H9 (cell line): ENCODE measurements around the gene ANTXRL. TPM values are rescaled to one million over a fixed set of nuclear protein-coding genes. Genes with fewer than 3 reads are reported as not detected.

ENCODE experiments used
- DNase-seq: peaks from one replicate; pipeline ENCODE4 v3.0.0-alpha.2; 2017
- H2AFZ ChIP-seq: one replicate; pipeline ENCODE4 v1.6.1; 2013; ENCODE audit warnings: mild to moderate bottlenecking, low read length, control low read depth, moderate library complexity
- H2AK5ac ChIP-seq: 2 replicates; pipeline ENCODE4 v1.6.1; 2013; ENCODE audit warnings: low read length, control low read depth, mixed read lengths; ENCODE audit not compliant: insufficient read length
- H2BK120ac ChIP-seq: one replicate; pipeline ENCODE4 v1.6.1; 2013; ENCODE audit warnings: low read depth, mild to moderate bottlenecking, low read length, control low read depth, inconsistent platforms; ENCODE audit not compliant: poor library complexity, severe bottlenecking
- H2BK12ac ChIP-seq: 2 replicates; pipeline ENCODE4 v1.6.1; 2013; ENCODE audit warnings: low read length, control low read depth, mixed read lengths, low read depth; ENCODE audit not compliant: insufficient read length
- H2BK15ac ChIP-seq: 2 replicates; pipeline ENCODE4 v1.6.1; 2013; ENCODE audit warnings: low read depth, low read length, control low read depth
- H2BK20ac ChIP-seq: one replicate; pipeline ENCODE4 v1.6.1; 2013; ENCODE audit warnings: low read depth, mild to moderate bottlenecking, low read length, control low read depth, inconsistent platforms; ENCODE audit not compliant: poor library complexity, severe bottlenecking
- H2BK5ac ChIP-seq: 2 replicates; pipeline ENCODE4 v1.6.1; 2013; ENCODE audit warnings: low read length, control low read depth, mixed read lengths; ENCODE audit not compliant: insufficient read length
- H3K14ac ChIP-seq: 2 replicates; pipeline ENCODE4 v1.6.1; 2013; ENCODE audit warnings: low read length, control low read depth; ENCODE audit not compliant: insufficient read depth
- H3K18ac ChIP-seq: 2 replicates; pipeline ENCODE4 v1.6.1; 2013; ENCODE audit warnings: low read depth, mild to moderate bottlenecking, mixed read lengths, low read length, control low read depth; ENCODE audit not compliant: insufficient read length
- H3K23ac ChIP-seq: 2 replicates; pipeline ENCODE4 v1.6.1; 2013; ENCODE audit warnings: low read length, control low read depth, mixed read lengths, low read depth; ENCODE audit not compliant: insufficient read length
- H3K23me2 ChIP-seq: 2 replicates; pipeline ENCODE4 v1.6.1; 2013; ENCODE audit warnings: low read depth, mild to moderate bottlenecking, mixed read lengths, low read length, control low read depth; ENCODE audit not compliant: insufficient read length, poor library complexity, severe bottlenecking
- H3K27ac ChIP-seq: 2 replicates; pipeline ENCODE4 v1.5.1; 2013; ENCODE audit warnings: low read length, control low read depth, mixed read lengths, low read depth; ENCODE audit not compliant: insufficient read length
- H3K27me3 ChIP-seq: 2 replicates; pipeline ENCODE4 v1.6.1; 2013; ENCODE audit warnings: low read length, control low read depth, inconsistent platforms; ENCODE audit not compliant: insufficient read depth
- H3K4ac ChIP-seq: 2 replicates; pipeline ENCODE4 v1.6.1; 2013; ENCODE audit warnings: low read depth, mild to moderate bottlenecking, control low read depth, inconsistent platforms, low read length, moderate library complexity
- H3K4me1 ChIP-seq: 2 replicates; pipeline ENCODE4 v1.6.1; 2013; ENCODE audit warnings: low read length, control low read depth, inconsistent platforms; ENCODE audit not compliant: insufficient read depth
- H3K4me2 ChIP-seq: 2 replicates; pipeline ENCODE4 v1.6.1; 2013; ENCODE audit warnings: low read length, control low read depth, mixed read lengths; ENCODE audit not compliant: insufficient read length, insufficient read depth
- H3K56ac ChIP-seq: 2 replicates; pipeline ENCODE4 v1.6.1; 2013; ENCODE audit warnings: low read depth, mild to moderate bottlenecking, mixed read lengths, low read length, control low read depth; ENCODE audit not compliant: insufficient read length
- H3K79me1 ChIP-seq: 2 replicates; pipeline ENCODE4 v1.6.1; 2013; ENCODE audit warnings: low read depth, mild to moderate bottlenecking, moderate library complexity, low read length, control low read depth, inconsistent platforms; ENCODE audit not compliant: insufficient read depth, poor library complexity, severe bottlenecking
- H3K79me2 ChIP-seq: 2 replicates; pipeline ENCODE4 v1.6.1; 2013; ENCODE audit warnings: low read length, control low read depth, inconsistent platforms; ENCODE audit not compliant: insufficient read depth
- H3K9ac ChIP-seq: 2 replicates; pipeline ENCODE4 v1.6.1; 2013; ENCODE audit warnings: low read length, control low read depth, mixed read lengths; ENCODE audit not compliant: insufficient read length; ENCODE audit errors: extremely low read depth
- H3K9me3 ChIP-seq: one replicate; pipeline ENCODE4 v1.6.1; 2013; ENCODE audit warnings: low read depth, low read length, inconsistent platforms; ENCODE audit not compliant: control insufficient read depth
- H3T11ph ChIP-seq: one replicate; pipeline ENCODE4 v1.6.1; 2013; ENCODE audit warnings: mild to moderate bottlenecking, low read length, control low read depth, inconsistent platforms
- H4K20me1 ChIP-seq: one replicate; pipeline ENCODE4 v1.6.1; 2013; ENCODE audit not compliant: control insufficient read depth, insufficient read length, insufficient read depth
- H4K5ac ChIP-seq: 2 replicates; pipeline ENCODE4 v1.6.1; 2013; ENCODE audit warnings: low read depth, mild to moderate bottlenecking, mixed read lengths, low read length, control low read depth; ENCODE audit not compliant: insufficient read length
- H4K8ac ChIP-seq: replicated peaks from 2 replicates; pipeline ENCODE4 v1.6.1; 2013; ENCODE audit warnings: low read length, control low read depth, mixed read lengths, low read depth; ENCODE audit not compliant: insufficient read length
- H4K91ac ChIP-seq: 2 replicates; pipeline ENCODE4 v1.6.1; 2013; ENCODE audit warnings: low read depth, mild to moderate bottlenecking, moderate library complexity, mixed read lengths, low read length, control low read depth; ENCODE audit not compliant: insufficient read length
- H3K27ac Mint-ChIP-seq, 3 experiments: 2 replicates in 2 of 3; 3 replicates in 1 of 3; pipeline ENCODE4 v1.8.0; 2020 to 2021; ENCODE audit warnings: mixed read lengths in 3 of 3, mild to moderate bottlenecking in 1 of 3, moderate library complexity in 1 of 3
- H3K27me3 Mint-ChIP-seq: 2 replicates; pipeline ENCODE4 v1.8.0; 2021; ENCODE audit warnings: low read depth, mild to moderate bottlenecking, moderate library complexity, mixed read lengths
- H3K36me3 Mint-ChIP-seq, 3 experiments: 2 replicates in 2 of 3; 3 replicates in 1 of 3; pipeline ENCODE4 v1.8.0; 2020 to 2021; ENCODE audit warnings: low read depth in 3 of 3, mixed read lengths in 3 of 3; ENCODE audit not compliant: insufficient read depth in 1 of 3
- H3K4me1 Mint-ChIP-seq, 2 experiments: 2 replicates each; pipeline ENCODE4 v1.8.0; 2020; ENCODE audit warnings: mixed read lengths in 2 of 2
- H3K4me3 Mint-ChIP-seq, 2 experiments: 2 replicates in 1 of 2; 3 replicates in 1 of 2; pipeline ENCODE4 v1.8.0; 2020 to 2021; ENCODE audit warnings: mild to moderate bottlenecking in 2 of 2, mixed read lengths in 2 of 2, moderate library complexity in 1 of 2
- H3K9me3 Mint-ChIP-seq, 2 experiments: 2 replicates in 1 of 2; 3 replicates in 1 of 2; pipeline ENCODE4 v1.8.0; 2020; ENCODE audit warnings: mild to moderate bottlenecking in 2 of 2, mixed read lengths in 2 of 2, moderate library complexity in 1 of 2
- CTCF ChIP-seq: fragments of 200-600 bp; sonication (generic); conservative IDR thresholded peaks from 3 replicates; pipeline ENCODE4 v1.8.0; 2021; ENCODE audit warnings: antibody characterized with exemption, mild to moderate bottlenecking
- WGBS: extraction: QIAGEN DNeasy Blood & Tissue Kit; methylation state at CpG from one replicate; pipeline ENCODE4 v1.1.7; 2013; ENCODE audit warnings: missing lambda C conversion rate, low lambda C conversion rate, mixed read lengths; ENCODE audit not compliant: insufficient read length; ENCODE audit errors: extremely low coverage; 5-methylcytosine and 5-hydroxymethylcytosine counted together
- total RNA-seq: library from RNA; stranded (reverse); gene quantifications from 2 replicates; pipeline ENCODE4 v1.2.1, GENCODE V29; 2021

ANTXRL gene
- total RNA-seq, 1 experiment from 2014 or later, result not detected

GRCh38 chr10:46309511-46310142 is 22.8 kb downstream of the ANTXRL start:
- Histone ChIP-seq H4K20me1 (no peaks in the 10 kb centered on the region), H3K27me3 (no peaks in the 10 kb centered on the region), H2BK12ac (no peak overlapping the region), H2BK20ac (no peak overlapping the region), H3T11ph (no peak overlapping the region), H3K9me3 (no peaks in the 10 kb centered on the region), H3K4me2 (no peak overlapping the region), H3K27ac (no peak overlapping the region), H3K79me1 (no peaks in the 10 kb centered on the region), H3K9ac (no peak overlapping the region), H2BK5ac (no peak overlapping the region), H3K4me1 (no peaks in the 10 kb centered on the region), H4K5ac (no peak overlapping the region), H4K91ac (no peak overlapping the region), H2AK5ac (no peak overlapping the region), H3K23ac (no peak overlapping the region), H2BK15ac (no peak overlapping the region), H2AFZ (no peak overlapping the region), H2BK120ac (no peak overlapping the region), H3K79me2 (no peaks in the 10 kb centered on the region), H3K14ac (no peak overlapping the region), H3K23me2 (no peaks in the 10 kb centered on the region), H3K4ac (no peak overlapping the region), H3K18ac (no peak overlapping the region), H3K56ac (no peak overlapping the region), H4K8ac (no peak overlapping the region)
- H3K4me3 Mint-ChIP-seq, result no peak overlapping the region
- H3K9me3 Mint-ChIP-seq, result no peaks in the 10 kb centered on the region
- no CpG with 5 or more reads among the region's 9 CpGs for WGBS
- H3K36me3 Mint-ChIP-seq, result no peaks in the 10 kb centered on the region
- H3K27ac Mint-ChIP-seq, result peak overlapping the region in 1 of 3 experiments; percentile 44; a peak in 1 of 7 replicates
- peaks cover 4% of the 10 kb centered on the region in 2 experiments; a peak in 2 of 4 replicates for H3K4me1 Mint-ChIP-seq
- DNase-seq, result peak; percentile 19
- H3K27me3 Mint-ChIP-seq, result no peaks in the 10 kb centered on the region
- TF ChIP-seq CTCF, result no peak
